NCI-H345 treated with DMSO at 0.1 percent for 48 hours (cell line): ENCODE results near the gene NUB1.

ENCODE experiments used
- DNase-seq: peaks from one replicate; lab custom pipeline; 2025; ENCODE audit not compliant: unreplicated experiment; lab: John Stamatoyannopoulos, UW

Gene NUB1

GRCh38 chr7:151345576-151346469 lies 4.2 kb downstream of the NUB1 start:
- no peak for DNase-seq

GRCh38 chr7:151346470-151346769 lies 4.8 kb downstream of the NUB1 start:
- no peak for DNase-seq

- no peak for DNase-seq
Measured at GRCh38 chr7:151347200-151347599, 5.6 kb downstream of the NUB1 start.

- DNase-seq = no peak
Measured at GRCh38 chr7:151348970-151349369, 7.4 kb downstream of the NUB1 start.

GRCh38 chr7:151349507-151349853 lies 7.9 kb downstream of the NUB1 start:
- no peak for DNase-seq

GRCh38 chr7:151351027-151351426 lies 9.4 kb downstream of the NUB1 start:
- DNase-seq = no peak

- no peak for DNase-seq
Measured at GRCh38 chr7:151351967-151352366, 10.4 kb downstream of the NUB1 start.

GRCh38 chr7:151352512-151352911 lies 10.9 kb downstream of the NUB1 start:
- DNase-seq = no peak

GRCh38 chr7:151361193-151361959 lies 19.8 kb downstream of the NUB1 start:
- no peak for DNase-seq

GRCh38 chr7:151363182-151363581 lies 21.6 kb downstream of the NUB1 start:
- DNase-seq = no peak

GRCh38 chr7:151366166-151366879 lies 24.7 kb downstream of the NUB1 start:
- no peak for DNase-seq

- DNase-seq = no peak
Measured at GRCh38 chr7:151366880-151367222, 25.2 kb downstream of the NUB1 start.

GRCh38 chr7:151367284-151367683 lies 25.7 kb downstream of the NUB1 start:
- no peak for DNase-seq

GRCh38 chr7:151368136-151368571 lies 26.5 kb downstream of the NUB1 start:
- peak; percentile 72 for DNase-seq

GRCh38 chr7:151371266-151371665 lies 29.7 kb downstream of the NUB1 start:
- DNase-seq = no peak

- no peak for DNase-seq
Measured at GRCh38 chr7:151372612-151373265, 31.1 kb downstream of the NUB1 start.

GRCh38 chr7:151373599-151373998 lies 32.0 kb downstream of the NUB1 start:
- DNase-seq = no peak

- no peak for DNase-seq
Measured at GRCh38 chr7:151374139-151374538, 32.5 kb downstream of the NUB1 start.

GRCh38 chr7:151374726-151375125 lies 33.1 kb downstream of the NUB1 start:
- no peak for DNase-seq

- DNase-seq = no peak
Measured at GRCh38 chr7:151375530-151376217, 34.1 kb downstream of the NUB1 start.
